ENCODE results near the gene PPP2R3A.

DNA sequence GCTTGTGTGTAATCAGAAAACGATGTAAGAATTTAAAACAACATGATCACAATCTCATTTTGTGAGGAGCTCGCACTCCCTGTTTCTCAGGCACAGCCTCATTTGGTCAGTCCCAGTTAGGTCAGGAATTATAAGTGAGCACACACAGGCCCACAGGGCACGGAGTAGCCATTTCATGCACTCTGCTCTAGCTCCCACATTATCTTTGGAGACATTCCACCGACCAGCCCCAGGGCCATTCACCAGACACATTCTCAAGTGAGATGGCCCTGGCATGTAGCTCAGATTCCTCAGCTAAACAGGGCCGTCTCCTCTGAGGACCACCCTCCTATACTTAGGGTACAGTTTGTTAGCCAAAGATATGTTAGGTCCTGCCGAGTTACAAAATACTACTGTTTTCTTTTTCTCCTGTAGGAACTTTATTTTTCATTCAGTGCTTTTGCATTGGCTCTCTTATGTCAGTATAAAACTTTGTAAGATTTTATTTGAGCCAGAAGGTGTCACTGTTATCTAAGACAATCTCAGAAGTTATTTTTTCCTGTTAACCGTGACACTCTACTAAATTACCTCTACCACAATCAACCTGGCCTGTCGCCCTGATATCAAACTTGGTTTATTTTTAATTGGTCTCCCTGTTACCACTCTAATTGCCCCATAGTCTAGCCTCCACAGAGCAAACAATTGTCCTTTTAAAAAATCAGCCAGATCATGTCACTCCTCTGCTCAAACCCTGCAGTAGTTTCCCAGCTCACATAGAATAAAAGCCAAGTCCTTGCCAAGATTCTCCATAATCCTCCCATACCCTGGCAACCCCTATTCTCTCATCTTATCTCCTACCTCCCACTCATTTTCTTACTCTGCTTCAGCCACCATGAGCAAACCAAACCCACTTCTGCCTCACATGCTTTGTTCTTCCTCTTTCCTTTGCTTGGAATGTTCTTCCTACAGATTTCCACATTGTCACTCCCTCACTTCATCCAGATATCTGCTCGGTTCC lies 105.7 kb downstream of the PPP2R3A start:
- TF ChIP-seq, protein P1, sequence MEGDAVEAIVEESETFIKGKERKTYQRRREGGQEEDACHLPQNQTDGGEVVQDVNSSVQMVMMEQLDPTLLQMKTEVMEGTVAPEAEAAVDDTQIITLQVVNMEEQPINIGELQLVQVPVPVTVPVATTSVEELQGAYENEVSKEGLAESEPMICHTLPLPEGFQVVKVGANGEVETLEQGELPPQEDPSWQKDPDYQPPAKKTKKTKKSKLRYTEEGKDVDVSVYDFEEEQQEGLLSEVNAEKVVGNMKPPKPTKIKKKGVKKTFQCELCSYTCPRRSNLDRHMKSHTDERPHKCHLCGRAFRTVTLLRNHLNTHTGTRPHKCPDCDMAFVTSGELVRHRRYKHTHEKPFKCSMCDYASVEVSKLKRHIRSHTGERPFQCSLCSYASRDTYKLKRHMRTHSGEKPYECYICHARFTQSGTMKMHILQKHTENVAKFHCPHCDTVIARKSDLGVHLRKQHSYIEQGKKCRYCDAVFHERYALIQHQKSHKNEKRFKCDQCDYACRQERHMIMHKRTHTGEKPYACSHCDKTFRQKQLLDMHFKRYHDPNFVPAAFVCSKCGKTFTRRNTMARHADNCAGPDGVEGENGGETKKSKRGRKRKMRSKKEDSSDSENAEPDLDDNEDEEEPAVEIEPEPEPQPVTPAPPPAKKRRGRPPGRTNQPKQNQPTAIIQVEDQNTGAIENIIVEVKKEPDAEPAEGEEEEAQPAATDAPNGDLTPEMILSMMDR (IDR thresholded peaks at IDR 0.05) = peak in 1 of 6 experiments; percentile 11
- no peak for TF ChIP-seq POLR2AphosphoS5 (IDR thresholded peaks at IDR 0.05)
- no peak for TF ChIP-seq POLR2A (IDR thresholded peaks at IDR 0.05)
- no peak for TF ChIP-seq EP300 (IDR thresholded peaks at IDR 0.05)
